H9 (cell line): ENCODE measurements around the gene CCDC9B. TPM values are rescaled to one million over a fixed set of nuclear protein-coding genes. Genes with fewer than 3 reads are reported as not detected.

Source experiments
- DNase-seq: peaks from one replicate; pipeline ENCODE4 v3.0.0-alpha.2; 2017
- H2AFZ ChIP-seq: one replicate; pipeline ENCODE4 v1.6.1; 2013; ENCODE audit warnings: mild to moderate bottlenecking, low read length, control low read depth, moderate library complexity
- H2AK5ac ChIP-seq: 2 replicates; pipeline ENCODE4 v1.6.1; 2013; ENCODE audit warnings: low read length, control low read depth, mixed read lengths; ENCODE audit not compliant: insufficient read length
- H2BK120ac ChIP-seq: one replicate; pipeline ENCODE4 v1.6.1; 2013; ENCODE audit warnings: low read depth, mild to moderate bottlenecking, low read length, control low read depth, inconsistent platforms; ENCODE audit not compliant: poor library complexity, severe bottlenecking
- H2BK12ac ChIP-seq: 2 replicates; pipeline ENCODE4 v1.6.1; 2013; ENCODE audit warnings: low read length, control low read depth, mixed read lengths, low read depth; ENCODE audit not compliant: insufficient read length
- H2BK15ac ChIP-seq: 2 replicates; pipeline ENCODE4 v1.6.1; 2013; ENCODE audit warnings: low read depth, low read length, control low read depth
- H2BK20ac ChIP-seq: one replicate; pipeline ENCODE4 v1.6.1; 2013; ENCODE audit warnings: low read depth, mild to moderate bottlenecking, low read length, control low read depth, inconsistent platforms; ENCODE audit not compliant: poor library complexity, severe bottlenecking
- H2BK5ac ChIP-seq: 2 replicates; pipeline ENCODE4 v1.6.1; 2013; ENCODE audit warnings: low read length, control low read depth, mixed read lengths; ENCODE audit not compliant: insufficient read length
- H3K14ac ChIP-seq: 2 replicates; pipeline ENCODE4 v1.6.1; 2013; ENCODE audit warnings: low read length, control low read depth; ENCODE audit not compliant: insufficient read depth
- H3K18ac ChIP-seq: 2 replicates; pipeline ENCODE4 v1.6.1; 2013; ENCODE audit warnings: low read depth, mild to moderate bottlenecking, mixed read lengths, low read length, control low read depth; ENCODE audit not compliant: insufficient read length
- H3K23ac ChIP-seq: 2 replicates; pipeline ENCODE4 v1.6.1; 2013; ENCODE audit warnings: low read length, control low read depth, mixed read lengths, low read depth; ENCODE audit not compliant: insufficient read length
- H3K23me2 ChIP-seq: 2 replicates; pipeline ENCODE4 v1.6.1; 2013; ENCODE audit warnings: low read depth, mild to moderate bottlenecking, mixed read lengths, low read length, control low read depth; ENCODE audit not compliant: insufficient read length, poor library complexity, severe bottlenecking
- H3K27ac ChIP-seq: 2 replicates; pipeline ENCODE4 v1.5.1; 2013; ENCODE audit warnings: low read length, control low read depth, mixed read lengths, low read depth; ENCODE audit not compliant: insufficient read length
- H3K27me3 ChIP-seq: 2 replicates; pipeline ENCODE4 v1.6.1; 2013; ENCODE audit warnings: low read length, control low read depth, inconsistent platforms; ENCODE audit not compliant: insufficient read depth
- H3K4ac ChIP-seq: 2 replicates; pipeline ENCODE4 v1.6.1; 2013; ENCODE audit warnings: low read depth, mild to moderate bottlenecking, control low read depth, inconsistent platforms, low read length, moderate library complexity
- H3K4me1 ChIP-seq: 2 replicates; pipeline ENCODE4 v1.6.1; 2013; ENCODE audit warnings: low read length, control low read depth, inconsistent platforms; ENCODE audit not compliant: insufficient read depth
- H3K4me2 ChIP-seq: 2 replicates; pipeline ENCODE4 v1.6.1; 2013; ENCODE audit warnings: low read length, control low read depth, mixed read lengths; ENCODE audit not compliant: insufficient read length, insufficient read depth
- H3K56ac ChIP-seq: 2 replicates; pipeline ENCODE4 v1.6.1; 2013; ENCODE audit warnings: low read depth, mild to moderate bottlenecking, mixed read lengths, low read length, control low read depth; ENCODE audit not compliant: insufficient read length
- H3K79me1 ChIP-seq: 2 replicates; pipeline ENCODE4 v1.6.1; 2013; ENCODE audit warnings: low read depth, mild to moderate bottlenecking, moderate library complexity, low read length, control low read depth, inconsistent platforms; ENCODE audit not compliant: insufficient read depth, poor library complexity, severe bottlenecking
- H3K79me2 ChIP-seq: 2 replicates; pipeline ENCODE4 v1.6.1; 2013; ENCODE audit warnings: low read length, control low read depth, inconsistent platforms; ENCODE audit not compliant: insufficient read depth
- H3K9ac ChIP-seq: 2 replicates; pipeline ENCODE4 v1.6.1; 2013; ENCODE audit warnings: low read length, control low read depth, mixed read lengths; ENCODE audit not compliant: insufficient read length; ENCODE audit errors: extremely low read depth
- H3K9me3 ChIP-seq: one replicate; pipeline ENCODE4 v1.6.1; 2013; ENCODE audit warnings: low read depth, low read length, inconsistent platforms; ENCODE audit not compliant: control insufficient read depth
- H3T11ph ChIP-seq: one replicate; pipeline ENCODE4 v1.6.1; 2013; ENCODE audit warnings: mild to moderate bottlenecking, low read length, control low read depth, inconsistent platforms
- H4K20me1 ChIP-seq: one replicate; pipeline ENCODE4 v1.6.1; 2013; ENCODE audit not compliant: control insufficient read depth, insufficient read length, insufficient read depth
- H4K5ac ChIP-seq: 2 replicates; pipeline ENCODE4 v1.6.1; 2013; ENCODE audit warnings: low read depth, mild to moderate bottlenecking, mixed read lengths, low read length, control low read depth; ENCODE audit not compliant: insufficient read length
- H4K8ac ChIP-seq: replicated peaks from 2 replicates; pipeline ENCODE4 v1.6.1; 2013; ENCODE audit warnings: low read length, control low read depth, mixed read lengths, low read depth; ENCODE audit not compliant: insufficient read length
- H4K91ac ChIP-seq: 2 replicates; pipeline ENCODE4 v1.6.1; 2013; ENCODE audit warnings: low read depth, mild to moderate bottlenecking, moderate library complexity, mixed read lengths, low read length, control low read depth; ENCODE audit not compliant: insufficient read length
- H3K27ac Mint-ChIP-seq, 3 experiments: 2 replicates in 2 of 3; 3 replicates in 1 of 3; pipeline ENCODE4 v1.8.0; 2020 to 2021; ENCODE audit warnings: mixed read lengths in 3 of 3, mild to moderate bottlenecking in 1 of 3, moderate library complexity in 1 of 3
- H3K27me3 Mint-ChIP-seq: 2 replicates; pipeline ENCODE4 v1.8.0; 2021; ENCODE audit warnings: low read depth, mild to moderate bottlenecking, moderate library complexity, mixed read lengths
- H3K36me3 Mint-ChIP-seq, 3 experiments: 2 replicates in 2 of 3; 3 replicates in 1 of 3; pipeline ENCODE4 v1.8.0; 2020 to 2021; ENCODE audit warnings: low read depth in 3 of 3, mixed read lengths in 3 of 3; ENCODE audit not compliant: insufficient read depth in 1 of 3
- H3K4me1 Mint-ChIP-seq, 2 experiments: 2 replicates each; pipeline ENCODE4 v1.8.0; 2020; ENCODE audit warnings: mixed read lengths in 2 of 2
- H3K4me3 Mint-ChIP-seq, 2 experiments: 2 replicates in 1 of 2; 3 replicates in 1 of 2; pipeline ENCODE4 v1.8.0; 2020 to 2021; ENCODE audit warnings: mild to moderate bottlenecking in 2 of 2, mixed read lengths in 2 of 2, moderate library complexity in 1 of 2
- H3K9me3 Mint-ChIP-seq, 2 experiments: 2 replicates in 1 of 2; 3 replicates in 1 of 2; pipeline ENCODE4 v1.8.0; 2020; ENCODE audit warnings: mild to moderate bottlenecking in 2 of 2, mixed read lengths in 2 of 2, moderate library complexity in 1 of 2
- WGBS: extraction: QIAGEN DNeasy Blood & Tissue Kit; methylation state at CpG from one replicate; pipeline ENCODE4 v1.1.7; 2013; ENCODE audit warnings: missing lambda C conversion rate, low lambda C conversion rate, mixed read lengths; ENCODE audit not compliant: insufficient read length; ENCODE audit errors: extremely low coverage; 5-methylcytosine and 5-hydroxymethylcytosine counted together
- total RNA-seq: library from RNA; stranded (reverse); gene quantifications from 2 replicates; pipeline ENCODE4 v1.2.1, GENCODE V29; 2021
- TF ChIP-seq, protein P1 (sequence below): fragments of 200-600 bp; sonication (generic); conservative IDR thresholded peaks from 3 replicates; pipeline ENCODE4 v1.8.0; 2021; ENCODE audit warnings: antibody characterized with exemption, mild to moderate bottlenecking

CCDC9B gene
- total RNA-seq, 1 experiment from 2014 or later, result 0.48 TPM

- no peaks in the 10 kb centered on the region for H4K20me1 ChIP-seq
- Mint-ChIP-seq H3K4me3 (no peak overlapping the region; a peak in 1 of 5 replicates), H3K36me3 (no peaks in the 10 kb centered on the region; a peak in 1 of 7 replicates), H3K4me1 (peaks cover 9 to 21% of the 10 kb centered on the region in 2 experiments), H3K9me3 (no peaks in the 10 kb centered on the region), H3K27ac (no peak overlapping the region), H3K27me3 (peaks cover 51% of the 10 kb centered on the region)
- H3K56ac ChIP-seq, result no peak overlapping the region
- no peak overlapping the region for H2BK120ac ChIP-seq
- H4K8ac ChIP-seq, result no peak overlapping the region
- no peaks in the 10 kb centered on the region for H3K79me2 ChIP-seq
- no peak overlapping the region for H3K18ac ChIP-seq
- no peak overlapping the region for H3K4ac ChIP-seq
- no CpG with 5 or more reads among the region's 4 CpGs for WGBS
- H2BK15ac ChIP-seq, result no peak overlapping the region
- no peaks in the 10 kb centered on the region; the same call in 1 of the 2 replicates for H3K4me1 ChIP-seq
- H3K27me3 ChIP-seq, result peaks cover 3% of the 10 kb centered on the region
- H3T11ph ChIP-seq, result no peak overlapping the region
- DNase-seq, result no peak
- H2AFZ ChIP-seq, result no peak overlapping the region
- no peak overlapping the region for H4K91ac ChIP-seq
- H3K27ac ChIP-seq, result no peak overlapping the region
- no peak overlapping the region for H3K9ac ChIP-seq
- H3K4me2 ChIP-seq, result no peak overlapping the region
- peaks cover 4% of the 10 kb centered on the region for H3K23me2 ChIP-seq
- H3K79me1 ChIP-seq, result no peaks in the 10 kb centered on the region
- TF ChIP-seq, protein P1, sequence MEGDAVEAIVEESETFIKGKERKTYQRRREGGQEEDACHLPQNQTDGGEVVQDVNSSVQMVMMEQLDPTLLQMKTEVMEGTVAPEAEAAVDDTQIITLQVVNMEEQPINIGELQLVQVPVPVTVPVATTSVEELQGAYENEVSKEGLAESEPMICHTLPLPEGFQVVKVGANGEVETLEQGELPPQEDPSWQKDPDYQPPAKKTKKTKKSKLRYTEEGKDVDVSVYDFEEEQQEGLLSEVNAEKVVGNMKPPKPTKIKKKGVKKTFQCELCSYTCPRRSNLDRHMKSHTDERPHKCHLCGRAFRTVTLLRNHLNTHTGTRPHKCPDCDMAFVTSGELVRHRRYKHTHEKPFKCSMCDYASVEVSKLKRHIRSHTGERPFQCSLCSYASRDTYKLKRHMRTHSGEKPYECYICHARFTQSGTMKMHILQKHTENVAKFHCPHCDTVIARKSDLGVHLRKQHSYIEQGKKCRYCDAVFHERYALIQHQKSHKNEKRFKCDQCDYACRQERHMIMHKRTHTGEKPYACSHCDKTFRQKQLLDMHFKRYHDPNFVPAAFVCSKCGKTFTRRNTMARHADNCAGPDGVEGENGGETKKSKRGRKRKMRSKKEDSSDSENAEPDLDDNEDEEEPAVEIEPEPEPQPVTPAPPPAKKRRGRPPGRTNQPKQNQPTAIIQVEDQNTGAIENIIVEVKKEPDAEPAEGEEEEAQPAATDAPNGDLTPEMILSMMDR, result no peak
- H2AK5ac ChIP-seq, result no peak overlapping the region
- H3K9me3 ChIP-seq, result no peaks in the 10 kb centered on the region
- no peak overlapping the region for H2BK20ac ChIP-seq
- H2BK12ac ChIP-seq, result no peak overlapping the region
- H3K14ac ChIP-seq, result no peak overlapping the region
- H4K5ac ChIP-seq, result no peak overlapping the region
- H2BK5ac ChIP-seq, result no peak overlapping the region
- H3K23ac ChIP-seq, result no peak overlapping the region
Observed at GRCh38 chr15:40360015-40360414, 19.3 kb upstream of the CCDC9B start.
